CD4-positive, CD25-positive, alpha-beta regulatory T cell (primary cell): ENCODE results near the gene FBLN7. TPM values are rescaled to one million over a fixed set of nuclear protein-coding genes. Genes with fewer than 3 reads are reported as not detected.

Experiments used
- ATAC-seq, 2 donors: fragments of 150-1000 bp; cut with Tn5 transposase; one replicate each; pipeline ENCODE4 v1.10.0; 2021; ENCODE audit warnings: low read depth in 2 of 2, moderate number of reproducible peaks in 2 of 2, moderate library complexity in 1 of 2
- DNase-seq, 3 donors: peaks; one replicate each; pipeline versions ENCODE4 v3.0.0 to v3.0.0-alpha.2; 2012 to 2022; ENCODE audit warnings: mixed read lengths in 1 of 3
- H3K27ac ChIP-seq: one replicate; pipeline ENCODE4 v1.7.0; 2013; ENCODE audit warnings: mild to moderate bottlenecking, low read length; ENCODE audit not compliant: insufficient read depth, poor library complexity, severe bottlenecking
- H3K27me3 ChIP-seq: one replicate; pipeline ENCODE4 v1.7.0; 2013; ENCODE audit warnings: low read length; ENCODE audit not compliant: control insufficient read depth, insufficient read depth
- H3K36me3 ChIP-seq: one replicate; pipeline ENCODE4 v1.7.0; 2013; ENCODE audit warnings: mild to moderate bottlenecking, low read length, moderate library complexity; ENCODE audit not compliant: control insufficient read depth, insufficient read depth
- H3K4me1 ChIP-seq: 2 replicates; pipeline ENCODE4 v1.7.0; 2013; ENCODE audit warnings: mild to moderate bottlenecking, low read length; ENCODE audit not compliant: insufficient read depth, control insufficient read depth, poor library complexity, severe bottlenecking
- H3K4me3 ChIP-seq: one replicate; pipeline ENCODE4 v1.7.0; 2013; ENCODE audit warnings: low read depth, mild to moderate bottlenecking, low read length, moderate library complexity
- H3K9me3 ChIP-seq, 2 experiments: 1 replicate in 1 of 2; 2 replicates in 1 of 2; pipeline ENCODE4 v1.7.0; 2013; ENCODE audit warnings: low read length in 2 of 2, mild to moderate bottlenecking in 1 of 2, moderate library complexity in 1 of 2; ENCODE audit not compliant: control insufficient read depth in 2 of 2
- H3K27ac Mint-ChIP-seq, 3 donors: one replicate each; pipeline ENCODE4 v1.8.0; 2020 to 2022; ENCODE audit warnings: mild to moderate bottlenecking in 3 of 3, mixed read lengths in 3 of 3, moderate library complexity in 2 of 3
- H3K27me3 Mint-ChIP-seq: one replicate; pipeline ENCODE4 v1.8.0; 2022; ENCODE audit warnings: mild to moderate bottlenecking, mixed read lengths
- H3K36me3 Mint-ChIP-seq: one replicate; pipeline ENCODE4 v1.8.0; 2020; ENCODE audit warnings: mixed read lengths
- H3K4me1 Mint-ChIP-seq, 4 donors: one replicate each; pipeline ENCODE4 v1.8.0; 2020 to 2022; ENCODE audit warnings: mixed read lengths in 4 of 4, mild to moderate bottlenecking in 1 of 4
- H3K4me3 Mint-ChIP-seq, 4 donors: one replicate each; pipeline ENCODE4 v1.8.0; 2020 to 2022; ENCODE audit warnings: mild to moderate bottlenecking in 4 of 4, mixed read lengths in 4 of 4, moderate library complexity in 3 of 4
- H3K9me3 Mint-ChIP-seq, 7 donors: one replicate each; pipeline ENCODE4 v1.8.0; 2020 to 2022; ENCODE audit warnings: mixed read lengths in 7 of 7, mild to moderate bottlenecking in 3 of 7, moderate library complexity in 2 of 7
- polyA plus RNA-seq, 4 donors: library from polyadenylated mRNA; unstranded; fragments of 300-500 nt; fragmentation: Illumina TruSeq; gene quantifications; one replicate each; pipeline ENCODE4 v1.2.3, GENCODE V29; 2021
- total RNA-seq: library from RNA; stranded (reverse); gene quantifications from one replicate; pipeline ENCODE4 v1.2.3, GENCODE V29; 2022

The FBLN7 gene, protein sequence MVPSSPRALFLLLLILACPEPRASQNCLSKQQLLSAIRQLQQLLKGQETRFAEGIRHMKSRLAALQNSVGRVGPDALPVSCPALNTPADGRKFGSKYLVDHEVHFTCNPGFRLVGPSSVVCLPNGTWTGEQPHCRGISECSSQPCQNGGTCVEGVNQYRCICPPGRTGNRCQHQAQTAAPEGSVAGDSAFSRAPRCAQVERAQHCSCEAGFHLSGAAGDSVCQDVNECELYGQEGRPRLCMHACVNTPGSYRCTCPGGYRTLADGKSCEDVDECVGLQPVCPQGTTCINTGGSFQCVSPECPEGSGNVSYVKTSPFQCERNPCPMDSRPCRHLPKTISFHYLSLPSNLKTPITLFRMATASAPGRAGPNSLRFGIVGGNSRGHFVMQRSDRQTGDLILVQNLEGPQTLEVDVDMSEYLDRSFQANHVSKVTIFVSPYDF
- total RNA-seq: 19.3 TPM
- 10 to 100 TPM; 29.9 to 40.2 (median 36.5) TPM for polyA plus RNA-seq

DNA sequence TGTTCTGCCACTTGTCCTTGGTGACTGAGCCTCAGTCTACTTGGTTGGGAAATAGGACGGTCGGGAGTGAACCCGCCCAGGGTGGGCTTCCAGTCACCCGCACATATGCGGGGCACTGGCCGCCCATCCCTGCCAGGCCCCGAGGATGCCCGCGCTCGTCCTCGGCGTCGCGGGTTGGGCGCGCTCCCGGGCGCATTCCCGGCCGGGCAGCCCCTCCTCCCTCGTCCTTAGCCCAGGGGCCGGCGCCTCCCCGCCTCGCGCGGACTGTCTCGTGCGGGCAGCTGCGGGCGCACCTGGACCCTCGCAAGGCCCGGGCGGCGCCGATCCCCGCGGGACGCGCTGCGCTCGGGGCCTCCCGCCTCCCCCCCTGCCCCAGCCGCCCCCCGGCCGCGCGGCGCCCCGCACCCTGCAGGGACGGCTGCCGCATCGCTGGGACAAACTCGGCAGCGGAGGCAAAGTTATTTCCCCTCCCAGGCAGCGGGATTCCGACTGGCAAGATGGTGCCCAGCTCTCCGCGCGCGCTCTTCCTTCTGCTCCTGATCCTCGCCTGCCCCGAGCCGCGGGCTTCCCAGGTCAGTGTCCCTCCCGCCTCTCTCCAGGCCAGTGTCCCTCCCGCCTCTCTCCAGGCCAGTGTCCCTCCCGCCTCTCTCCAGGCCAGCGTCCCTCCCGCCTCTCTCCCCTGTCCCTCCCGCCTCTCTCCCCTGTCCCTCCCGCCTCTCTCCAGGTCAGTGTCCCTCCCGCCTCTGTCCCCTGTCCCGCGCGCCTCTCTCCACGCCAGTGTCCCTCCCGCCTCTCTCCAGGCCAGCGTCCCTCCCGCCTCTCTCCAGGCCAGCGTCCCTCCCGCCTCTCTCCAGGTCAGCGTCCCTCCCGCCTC, at the start of gene FBLN7:
FBLN7 (plus strand) TSS at position 227 of the 874 bp plus-strand sequence; CDS start at position 498, 271 bp downstream.
- Histone ChIP-seq H3K27ac (no peak within 1 kb of the TSS), H3K36me3 (no peaks in the 10 kb centered on the region), H3K4me3 (peak within 1 kb of the TSS; percentile 73), H3K9me3 (no peaks in the 10 kb centered on the region), H3K27me3 (no peaks in the 10 kb centered on the region), H3K4me1 (peaks cover 13% of the 10 kb centered on the region)
- ATAC-seq: no peak
- H3K9me3 Mint-ChIP-seq: peaks cover 0 to 4% (median 0%) of the 10 kb centered on the region in 7 donors
- H3K36me3 Mint-ChIP-seq: peaks cover 9% of the 10 kb centered on the region
- peaks cover 32% of the 10 kb centered on the region for H3K27me3 Mint-ChIP-seq
- H3K4me1 Mint-ChIP-seq: peaks cover 0 to 19% (median 13%) of the 10 kb centered on the region in 4 donors
- no peak for DNase-seq
- H3K27ac Mint-ChIP-seq: peak within 1 kb of the TSS; percentile 71 to 86 (median 85)
- H3K4me3 Mint-ChIP-seq: peak within 1 kb of the TSS; percentile 74 to 85 (median 78)

GRCh38 chr2:112089375-112089774, 48.8 kb upstream of the FBLN7 start:
- Mint-ChIP-seq H3K27ac (peak overlapping the region in 1 of 3 donors; percentile 23), H3K9me3 (peaks cover 0 to 1% (median 0%) of the 10 kb centered on the region in 7 donors), H3K36me3 (peaks cover 60% of the 10 kb centered on the region), H3K4me1 (peaks cover 13 to 20% (median 18%) of the 10 kb centered on the region in 4 donors), H3K4me3 (no peak overlapping the region), H3K27me3 (no peaks in the 10 kb centered on the region)
- Histone ChIP-seq H3K9me3 (no peaks in the 10 kb centered on the region), H3K4me3 (no peak overlapping the region), H3K27ac (no peak overlapping the region), H3K4me1 (no peaks in the 10 kb centered on the region), H3K27me3 (no peaks in the 10 kb centered on the region), H3K36me3 (peaks cover 75% of the 10 kb centered on the region)
- DNase-seq (no peak), ATAC-seq (no peak)

DNA sequence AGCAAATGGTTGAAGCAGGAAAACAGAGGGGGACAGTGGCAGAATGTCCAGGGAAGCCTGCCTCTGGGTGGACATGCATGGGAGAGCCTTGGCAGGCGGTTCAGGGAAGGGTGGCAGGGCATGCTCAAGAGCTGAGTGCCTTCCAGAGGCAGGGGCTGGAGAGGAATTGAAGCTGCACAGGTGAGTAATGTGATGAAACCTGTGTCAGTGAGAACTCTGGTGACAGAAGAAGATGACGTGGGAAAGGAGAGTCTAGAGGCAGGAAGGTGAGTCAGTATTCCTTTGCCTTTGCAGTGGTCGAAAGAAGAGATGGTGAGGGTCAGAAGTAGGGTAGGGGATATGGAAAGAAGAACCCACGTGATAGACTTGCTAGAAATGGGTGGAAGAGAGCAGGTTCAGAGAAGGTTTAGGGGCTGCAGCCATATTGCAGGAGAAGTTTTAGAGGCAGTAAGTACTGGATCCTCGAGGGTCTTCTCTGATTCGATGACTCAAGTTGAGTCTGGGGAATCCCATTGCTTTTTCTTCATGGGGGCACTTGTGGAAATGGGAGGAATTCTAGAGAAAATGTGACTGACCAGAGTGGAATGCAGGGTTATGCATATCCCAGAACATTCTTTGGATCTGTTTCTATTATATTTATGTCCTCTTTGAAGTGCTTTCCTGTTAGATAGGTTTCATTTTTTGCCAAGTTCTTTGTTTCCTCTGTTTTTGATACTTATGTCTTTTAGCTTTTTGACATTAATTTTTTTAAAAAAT, 45.7 kb upstream of the FBLN7 start:
- H3K27ac Mint-ChIP-seq: peak overlapping the region in 2 of 3 donors; percentile 1 to 27
- H3K9me3 Mint-ChIP-seq: no peaks in the 10 kb centered on the region
- ATAC-seq (no peak), DNase-seq (no peak)
- H3K4me3 Mint-ChIP-seq: no peak overlapping the region
- peaks cover 45% of the 10 kb centered on the region for H3K36me3 Mint-ChIP-seq
- Histone ChIP-seq H3K27ac (no peak overlapping the region), H3K4me3 (no peak overlapping the region), H3K9me3 (no peaks in the 10 kb centered on the region), H3K4me1 (no peaks in the 10 kb centered on the region), H3K36me3 (peaks cover 66% of the 10 kb centered on the region), H3K27me3 (no peaks in the 10 kb centered on the region)
- H3K27me3 Mint-ChIP-seq: no peaks in the 10 kb centered on the region
- peaks cover 11 to 15% (median 14%) of the 10 kb centered on the region in 4 donors for H3K4me1 Mint-ChIP-seq

- no peaks in the 10 kb centered on the region for H3K9me3 Mint-ChIP-seq
- peaks cover 9 to 15% (median 14%) of the 10 kb centered on the region in 4 donors for H3K4me1 Mint-ChIP-seq
- no peak overlapping the region for H3K4me3 ChIP-seq
- peak overlapping the region in 1 of 3 donors; percentile 71 for H3K27ac Mint-ChIP-seq
- H3K27me3 ChIP-seq: no peaks in the 10 kb centered on the region
- no peaks in the 10 kb centered on the region for H3K4me1 ChIP-seq
- H3K27ac ChIP-seq: peak overlapping the region; percentile 33
- ATAC-seq: no peak
- no peaks in the 10 kb centered on the region for H3K9me3 ChIP-seq
- no peak for DNase-seq
- H3K4me3 Mint-ChIP-seq: no peak overlapping the region
- no peaks in the 10 kb centered on the region for H3K27me3 Mint-ChIP-seq
- peaks cover 47% of the 10 kb centered on the region for H3K36me3 Mint-ChIP-seq
- H3K36me3 ChIP-seq: peaks cover 66% of the 10 kb centered on the region
Observed at GRCh38 chr2:112093216-112093615, 45.0 kb upstream of the FBLN7 start.

DNA sequence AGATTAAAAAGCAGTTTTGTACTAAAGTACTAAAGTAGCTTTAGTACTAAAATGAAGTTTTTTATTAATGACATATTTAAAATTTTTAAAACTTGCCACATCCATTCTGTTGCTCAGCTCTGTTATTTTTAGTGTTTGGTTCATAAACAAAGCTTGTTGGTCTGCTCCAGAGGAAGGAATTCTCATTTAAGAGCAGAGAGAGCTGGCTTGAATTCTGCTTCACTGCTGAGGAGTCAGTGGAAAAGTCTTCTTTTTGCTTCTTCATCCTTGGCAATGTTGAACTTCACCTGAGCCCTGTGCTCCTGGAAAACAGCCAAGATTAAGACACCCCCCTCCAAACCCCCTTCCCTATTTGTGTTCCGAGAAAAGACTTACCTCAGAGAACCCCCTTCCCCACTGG, 42.5 kb upstream of the FBLN7 start:
- Histone ChIP-seq H3K36me3 (peaks cover 68% of the 10 kb centered on the region), H3K9me3 (no peaks in the 10 kb centered on the region), H3K4me1 (no peaks in the 10 kb centered on the region), H3K27me3 (no peaks in the 10 kb centered on the region), H3K4me3 (no peak overlapping the region), H3K27ac (no peak overlapping the region)
- no peaks in the 10 kb centered on the region for H3K9me3 Mint-ChIP-seq
- DNase-seq (no peak), ATAC-seq (no peak)
- no peaks in the 10 kb centered on the region for H3K27me3 Mint-ChIP-seq
- H3K27ac Mint-ChIP-seq: no peak overlapping the region
- H3K4me1 Mint-ChIP-seq: peaks cover 8 to 15% (median 12%) of the 10 kb centered on the region in 4 donors
- no peak overlapping the region for H3K4me3 Mint-ChIP-seq
- peaks cover 37% of the 10 kb centered on the region for H3K36me3 Mint-ChIP-seq

DNA sequence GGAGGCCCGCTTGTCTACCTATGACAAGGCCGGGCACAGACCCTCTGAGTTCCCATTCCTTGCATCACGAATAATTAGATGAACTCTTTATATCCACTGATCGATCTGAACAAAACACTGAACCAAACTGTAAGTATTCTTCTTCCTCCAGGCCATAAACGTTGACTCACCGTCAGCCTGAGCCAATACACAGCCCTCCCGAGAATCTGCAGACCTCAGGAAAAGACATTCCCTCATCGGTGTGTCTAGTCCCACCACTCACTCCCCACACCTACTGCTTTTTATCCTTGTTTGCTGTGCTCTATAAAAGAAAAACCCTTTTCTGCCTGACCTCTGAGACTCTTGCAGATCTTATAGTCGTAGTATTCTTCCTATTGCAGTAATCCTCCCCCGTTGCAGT, 42.1 kb upstream of the FBLN7 start:
- peaks cover 33% of the 10 kb centered on the region for H3K36me3 Mint-ChIP-seq
- H3K36me3 ChIP-seq: peaks cover 70% of the 10 kb centered on the region

GRCh38 chr2:112108178-112108832, 29.9 kb upstream of the FBLN7 start:
- H3K27ac Mint-ChIP-seq: no peak overlapping the region
- no peak overlapping the region for H3K27ac ChIP-seq
- no peak overlapping the region for H3K4me3 Mint-ChIP-seq
- no peaks in the 10 kb centered on the region for H3K27me3 ChIP-seq
- H3K27me3 Mint-ChIP-seq: no peaks in the 10 kb centered on the region
- H3K4me3 ChIP-seq: no peak overlapping the region
- ATAC-seq (no peak), DNase-seq (no peak)
- peaks cover 0 to 20% (median 5%) of the 10 kb centered on the region in 7 donors for H3K9me3 Mint-ChIP-seq
- peaks cover 14 to 15% of the 10 kb centered on the region in 2 experiments for H3K9me3 ChIP-seq
- peaks cover 0 to 8% (median 5%) of the 10 kb centered on the region in 4 donors for H3K4me1 Mint-ChIP-seq
- H3K36me3 Mint-ChIP-seq: peaks cover 87% of the 10 kb centered on the region
- H3K36me3 ChIP-seq: peaks cover 81% of the 10 kb centered on the region
- H3K4me1 ChIP-seq: no peaks in the 10 kb centered on the region

More for the DNA sequence above, 42.1 kb upstream of the FBLN7 start:
- Mint-ChIP-seq H3K27ac (no peak overlapping the region), H3K27me3 (no peaks in the 10 kb centered on the region), H3K4me1 (peaks cover 8 to 15% (median 11%) of the 10 kb centered on the region in 4 donors), H3K4me3 (no peak overlapping the region), H3K9me3 (no peaks in the 10 kb centered on the region)
- Histone ChIP-seq H3K27me3 (no peaks in the 10 kb centered on the region), H3K4me3 (no peak overlapping the region), H3K27ac (no peak overlapping the region), H3K4me1 (no peaks in the 10 kb centered on the region), H3K9me3 (no peaks in the 10 kb centered on the region)
- ATAC-seq (no peak), DNase-seq (no peak)
